Ramos (cell line): ENCODE results near the gene RNASE11.

Experiments
- in situ Hi-C: fragments of 300-500 bp; cut with MboI; formaldehyde crosslinking; loops from one replicate; pipeline ENCODE4 v1.14.3; 2022; ENCODE audit warnings: low sequenced_read_pairs; ENCODE audit not compliant: unreplicated experiment

The RNASE11 gene

GRCh38 chr14:20548414-20549158, 39.2 kb downstream of the RNASE11 start:
- in situ Hi-C loops: no loop called here

- in situ Hi-C loops: no loop called here
Observed at GRCh38 chr14:20546877-20547276, 40.9 kb downstream of the RNASE11 start.

- in situ Hi-C loops: no loop called here
Observed at GRCh38 chr14:20539906-20540305, 47.9 kb downstream of the RNASE11 start.
